HG02588 (cell line): ENCODE measurements around the gene IRF5.
"Not testable (repeated sequence)": the region's sequence is repeated elsewhere in the genome, so short reads cannot be mapped to it uniquely, and the experiment has no call there.

ENCODE experiments used
- ATAC-seq: cut with Tn5 transposase; IDR thresholded peaks from one replicate; pipeline ENCODE4 v1.9.1; 2021; ENCODE audit warnings: mild to moderate bottlenecking, moderate library complexity; ENCODE audit not compliant: unreplicated experiment

IRF5 gene

GRCh38 chr7:128937271-128937646 lies 468 bp upstream of the IRF5 start:
- no peak for ATAC-seq

- ATAC-seq = no peak
Measured at GRCh38 chr7:128938544-128939074, 882 bp downstream of the IRF5 start.

GRCh38 chr7:128939075-128939860 lies 1.5 kb downstream of the IRF5 start:
- ATAC-seq = no peak

GRCh38 chr7:128939861-128940410 lies 2.2 kb downstream of the IRF5 start:
- peak; percentile 14 for ATAC-seq

- ATAC-seq = peak; percentile 47
Measured at GRCh38 chr7:128940494-128941322, 3.0 kb downstream of the IRF5 start.

- no peak for ATAC-seq
Measured at GRCh38 chr7:128941323-128941890, 3.7 kb downstream of the IRF5 start.

GRCh38 chr7:128941946-128942526 lies 4.3 kb downstream of the IRF5 start:
- ATAC-seq = no peak

GRCh38 chr7:128943251-128943650 lies 5.5 kb downstream of the IRF5 start:
- ATAC-seq = not testable (repeated sequence)

GRCh38 chr7:128944487-128945236 lies 6.9 kb downstream of the IRF5 start:
- ATAC-seq = no peak

- ATAC-seq = no peak
Measured at GRCh38 chr7:128945668-128946366, 8.1 kb downstream of the IRF5 start.

- no peak for ATAC-seq
Measured at GRCh38 chr7:128946936-128947830, 9.5 kb downstream of the IRF5 start.

- no peak for ATAC-seq
Measured at GRCh38 chr7:128947854-128948253, 10.1 kb downstream of the IRF5 start.

GRCh38 chr7:128948312-128948973 lies 10.7 kb downstream of the IRF5 start:
- no peak for ATAC-seq

GRCh38 chr7:128948976-128949760 lies 11.4 kb downstream of the IRF5 start:
- ATAC-seq = no peak

- no peak for ATAC-seq
Measured at GRCh38 chr7:128951296-128951695, 13.6 kb downstream of the IRF5 start.

- ATAC-seq = no peak
Measured at GRCh38 chr7:128954150-128954549, 16.4 kb downstream of the IRF5 start.
